GM21381 (cell line): ENCODE data around the gene C14orf132.

ENCODE experiments used
- ATAC-seq: cut with Tn5 transposase; IDR thresholded peaks from one replicate; pipeline ENCODE4 v1.9.1; 2021; ENCODE audit warnings: mild to moderate bottlenecking, moderate library complexity; ENCODE audit not compliant: unreplicated experiment

The C14orf132 gene

DNA sequence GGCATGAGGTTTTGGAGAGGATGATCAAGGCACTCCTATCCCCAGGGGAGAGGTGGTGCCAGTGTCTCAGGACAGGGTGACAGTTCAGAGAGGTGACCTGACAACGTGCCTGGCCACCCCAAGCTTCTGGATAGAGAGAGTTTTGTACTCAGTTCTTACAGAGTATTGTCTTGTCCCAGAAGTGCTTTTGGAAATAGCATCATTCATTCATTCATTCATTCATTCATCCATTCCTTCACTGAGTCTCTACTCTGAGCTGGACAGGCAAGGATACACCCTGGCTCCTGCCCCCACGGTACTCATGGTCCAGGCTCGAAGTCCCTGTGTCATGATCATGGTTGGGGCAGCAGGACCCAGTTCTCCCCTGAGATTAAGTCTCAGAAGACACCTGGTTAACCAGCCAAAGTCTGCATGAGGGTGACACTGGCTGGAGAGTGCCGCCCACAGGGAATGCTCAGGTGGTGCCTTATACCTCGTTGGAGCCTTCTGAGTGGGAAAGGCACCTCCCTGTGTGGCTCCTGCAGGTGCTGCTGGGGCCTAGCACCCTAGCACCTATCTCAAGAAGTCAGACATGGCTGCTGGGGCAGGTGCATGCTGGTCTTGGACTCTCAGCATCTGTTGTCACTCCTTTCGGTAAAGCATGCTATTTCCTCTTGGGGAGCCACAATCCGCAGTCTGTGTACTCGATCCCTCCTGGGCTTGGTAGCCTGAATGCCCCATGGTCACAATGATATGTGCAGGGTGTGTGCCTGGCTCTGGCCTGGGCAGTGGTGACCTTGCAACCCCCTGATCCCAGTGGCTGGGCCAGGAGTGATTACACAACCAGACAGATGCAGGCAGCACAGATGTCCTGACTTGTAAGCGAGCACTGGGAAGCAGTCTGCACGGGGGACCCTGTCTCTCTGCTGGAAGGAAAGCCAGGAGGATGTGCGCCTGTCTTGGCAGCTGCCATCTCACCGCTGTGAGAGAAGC, 57.8 kb downstream of the C14orf132 start:
- no peak for ATAC-seq

DNA sequence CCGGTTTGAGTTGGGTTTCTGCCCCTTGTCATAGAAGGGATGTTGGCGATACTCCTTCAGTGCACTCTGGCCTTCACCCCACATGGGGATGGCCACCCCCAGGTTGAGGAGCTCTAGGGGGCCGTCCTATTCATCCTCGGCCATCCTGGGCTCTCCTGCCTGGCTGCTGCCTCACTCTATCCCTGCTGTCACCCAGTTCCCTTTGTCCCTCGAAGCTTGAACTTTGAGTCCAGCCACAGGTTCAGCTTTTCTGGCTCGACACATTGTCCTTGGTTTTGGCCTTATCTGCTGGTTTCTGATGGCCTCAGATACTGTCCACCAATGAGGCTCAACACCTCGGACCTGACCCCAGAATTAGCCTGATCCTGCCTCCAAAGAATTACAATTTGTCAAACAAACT, 58.6 kb downstream of the C14orf132 start:
- no peak for ATAC-seq

DNA sequence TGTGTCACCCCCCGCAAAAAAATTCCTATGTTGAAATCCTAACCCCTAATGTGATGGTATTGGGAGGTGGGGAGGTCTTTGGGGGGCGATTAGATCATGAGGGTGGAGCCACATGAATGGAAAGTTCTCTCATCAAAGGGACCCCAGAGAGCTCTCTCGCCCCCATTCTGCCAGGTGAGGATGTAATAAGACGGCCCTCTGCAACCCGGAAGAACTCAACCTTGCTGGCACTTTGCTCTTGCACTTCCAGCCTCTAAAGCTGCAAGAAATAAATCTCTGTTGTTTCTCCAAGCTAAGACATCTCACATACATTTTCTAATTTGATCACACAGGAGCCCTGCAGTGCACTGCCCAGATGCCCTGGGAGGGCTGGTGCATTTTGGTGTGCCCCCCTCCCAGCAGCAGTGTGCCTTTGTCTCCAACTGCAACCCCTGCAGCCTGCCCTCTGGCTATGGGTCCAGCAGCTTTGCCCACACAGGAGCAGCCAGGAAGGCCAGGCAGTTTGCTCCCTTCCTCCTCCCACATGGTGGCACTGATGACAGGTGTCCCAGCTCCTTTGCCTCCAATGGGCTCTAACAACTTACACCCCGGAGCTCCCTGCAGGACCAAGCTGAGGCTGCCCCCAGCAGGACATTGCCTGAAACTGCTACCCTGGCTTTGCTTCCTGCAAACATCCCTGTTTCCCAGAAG, 59.3 kb downstream of the C14orf132 start:
- ATAC-seq: no peak

DNA sequence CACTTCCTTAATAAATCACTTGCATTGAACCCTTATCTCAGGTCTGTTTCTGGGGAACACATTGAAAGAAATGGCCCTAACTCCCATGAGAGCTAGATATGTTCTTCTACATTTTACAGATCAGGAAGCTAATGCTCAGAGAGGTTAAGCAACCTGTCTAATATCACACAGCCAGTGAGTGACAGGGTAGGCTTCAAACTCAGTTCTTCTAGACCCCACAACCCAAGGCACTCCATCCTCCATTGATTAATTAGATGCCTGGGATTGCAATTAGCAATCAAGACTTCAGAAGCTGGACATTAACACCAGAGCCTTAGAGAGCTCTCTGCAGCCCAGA, 59.8 kb downstream of the C14orf132 start:
- no peak for ATAC-seq

DNA sequence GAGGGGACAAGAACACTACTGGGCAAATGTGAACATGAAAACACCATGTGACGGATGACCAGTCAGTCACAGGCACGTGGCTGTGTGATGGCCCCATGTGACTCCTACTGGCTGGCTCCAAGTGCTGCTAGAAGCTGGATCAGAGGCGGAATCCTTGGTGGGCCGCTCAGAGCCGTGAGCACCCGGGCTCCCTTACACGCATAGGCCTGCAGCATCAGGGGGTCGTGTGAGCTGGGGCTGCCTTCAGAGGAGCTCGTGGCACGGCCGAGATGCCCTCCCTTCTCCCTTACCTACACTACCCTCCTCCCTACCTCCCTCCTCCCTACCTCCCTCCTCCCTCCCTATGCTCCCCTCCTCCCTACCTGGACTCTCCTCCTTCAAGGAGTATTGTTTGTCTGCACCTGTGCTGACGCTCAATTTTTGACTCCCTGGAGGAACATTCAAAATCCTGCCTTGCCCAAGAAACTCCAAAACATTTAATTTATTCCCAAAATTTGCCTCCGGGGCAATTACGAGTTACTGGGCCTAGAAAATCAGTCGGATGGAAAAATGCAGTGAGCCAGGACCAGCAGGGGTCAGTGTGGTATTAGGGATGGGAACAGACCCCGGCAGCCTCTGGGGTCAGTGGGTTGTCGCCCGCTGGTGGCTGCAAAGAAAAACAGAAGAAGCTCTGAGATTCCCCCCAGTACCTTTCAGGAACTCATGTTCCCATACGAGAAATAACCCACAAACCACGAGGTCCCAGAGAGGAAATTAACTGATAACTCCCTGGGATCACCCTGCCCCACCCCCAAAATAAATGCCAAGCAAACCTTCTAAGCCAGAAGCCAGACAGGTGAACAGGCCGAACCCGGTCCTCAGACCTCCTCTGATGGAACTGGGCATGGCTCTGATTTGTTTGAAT, 61.3 kb downstream of the C14orf132 start:
- no peak for ATAC-seq

DNA sequence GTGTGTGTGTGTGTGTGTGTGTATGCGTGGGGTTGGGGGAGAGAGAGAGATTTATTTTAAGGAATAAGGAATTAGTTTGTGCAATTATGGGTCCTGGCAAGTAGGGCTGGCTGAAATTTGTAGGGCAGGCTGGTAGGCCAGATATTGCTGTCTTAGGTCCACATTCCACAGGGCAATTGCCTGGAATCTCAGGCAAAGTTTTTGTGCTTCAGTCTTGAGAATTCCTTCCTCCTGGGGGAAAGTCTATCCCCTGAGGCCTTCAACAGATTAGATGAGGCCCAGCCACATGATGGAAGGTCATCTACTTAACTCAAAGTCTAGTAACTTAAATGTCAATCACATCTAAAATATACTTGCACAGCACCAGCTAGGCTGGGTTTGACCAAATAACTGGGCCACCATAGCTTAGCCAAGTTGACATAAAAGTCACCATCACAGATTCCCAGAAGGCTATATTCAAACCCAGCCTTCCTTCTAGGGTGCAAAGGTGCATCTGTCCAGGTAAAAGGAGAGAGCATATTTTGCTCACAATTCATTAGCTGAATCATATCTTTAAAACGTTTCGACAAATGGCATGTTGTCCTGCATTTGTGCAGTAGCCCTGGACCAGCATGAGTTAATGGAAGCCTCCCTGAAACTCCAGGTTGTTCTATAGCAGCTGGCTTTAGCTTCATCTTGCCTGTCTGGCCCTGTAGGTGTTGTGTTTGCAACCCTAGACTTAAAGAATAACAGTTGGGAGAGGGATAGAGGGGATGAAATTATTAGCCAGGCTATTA, 63.1 kb downstream of the C14orf132 start:
- ATAC-seq: no peak

DNA sequence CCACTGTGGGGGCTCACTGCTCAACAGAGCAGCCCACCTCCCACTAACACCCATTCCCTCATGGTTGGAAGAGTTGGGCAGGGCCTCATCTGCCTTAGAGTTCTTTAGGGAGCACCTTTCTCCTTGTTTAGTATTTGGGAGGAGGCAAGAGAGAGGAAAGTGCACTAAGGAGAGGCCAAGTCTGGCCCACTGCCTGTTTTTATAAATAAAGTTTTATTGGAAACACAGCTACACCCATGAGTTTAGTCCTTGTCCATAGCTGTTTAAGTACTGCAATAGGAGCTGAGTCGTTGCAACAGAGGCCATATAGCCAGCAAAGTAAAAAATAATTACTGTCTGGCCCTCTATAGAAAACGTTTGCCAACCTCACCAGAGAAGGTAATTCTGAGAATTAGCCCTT, 63.9 kb downstream of the C14orf132 start:
- ATAC-seq: no peak

DNA sequence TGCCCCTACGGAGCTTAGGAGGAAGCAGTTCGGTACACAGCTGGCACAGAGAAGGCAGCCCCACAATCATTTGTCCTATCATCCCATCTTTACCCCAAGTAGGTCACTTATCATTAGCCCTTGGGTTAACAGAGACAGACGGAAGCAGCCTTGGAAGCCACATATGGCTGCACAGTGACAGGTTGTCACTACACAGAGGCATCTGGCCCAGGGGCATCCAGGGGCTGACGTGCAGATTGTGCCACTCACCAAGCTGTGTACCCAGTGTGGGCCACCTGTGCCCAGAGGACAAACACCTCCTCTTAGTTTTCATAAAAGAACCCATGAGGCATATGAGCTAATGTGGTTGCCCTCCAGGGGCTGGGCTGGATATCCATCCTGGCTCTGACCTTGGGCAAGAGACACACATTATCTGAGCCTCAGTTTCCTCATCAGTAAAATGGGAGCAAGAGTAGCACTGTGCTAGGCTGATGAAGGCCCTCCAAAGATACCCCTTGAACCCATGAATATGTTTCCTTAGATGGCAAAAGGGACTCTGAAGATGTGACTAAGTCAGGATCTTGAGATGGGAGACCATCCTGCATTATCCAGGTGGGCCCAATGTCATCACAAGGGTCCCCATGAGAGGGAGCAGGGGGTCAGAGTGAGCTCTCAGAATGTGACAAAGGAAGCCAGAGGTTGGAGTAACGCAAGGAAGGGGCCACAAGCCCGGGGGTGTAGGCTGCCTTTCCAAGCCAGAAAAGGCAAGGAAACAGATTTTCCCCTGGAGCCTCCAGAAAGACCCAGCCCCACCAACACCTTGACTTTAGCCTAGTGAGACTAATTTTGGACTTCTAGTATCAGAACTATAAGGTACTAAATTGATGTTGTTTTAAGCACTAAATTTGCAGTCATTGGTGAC, 64.6 kb downstream of the C14orf132 start:
- no peak for ATAC-seq

DNA sequence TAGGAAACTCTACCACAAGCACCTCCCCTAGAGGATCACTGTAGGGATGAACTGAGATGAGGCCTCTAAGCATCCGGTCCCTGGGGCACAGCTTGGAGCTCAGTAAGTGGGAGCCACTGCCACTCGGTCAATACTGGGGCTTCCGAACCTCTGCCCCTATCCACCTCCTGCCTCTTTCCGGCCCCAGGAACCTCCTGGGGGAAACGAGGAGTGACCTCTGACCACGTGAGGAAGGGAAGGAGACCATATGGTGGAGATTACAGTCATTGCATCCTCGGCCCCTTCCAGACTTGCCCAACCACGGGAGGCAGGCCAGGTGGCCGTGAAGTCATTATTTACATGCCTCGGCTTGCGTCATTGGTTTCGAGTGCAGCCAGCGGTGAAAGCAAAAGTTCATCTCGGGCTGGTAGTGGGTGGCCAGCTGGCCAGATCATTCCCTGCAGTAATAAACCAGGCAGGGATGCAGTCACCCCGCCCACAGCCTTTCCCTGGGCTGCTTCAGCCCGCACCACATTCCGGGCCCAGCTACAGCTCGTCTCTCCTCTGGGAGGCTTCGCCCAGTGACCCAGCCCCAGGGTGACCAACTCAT, 65.4 kb downstream of the C14orf132 start:
- ATAC-seq: no peak

DNA sequence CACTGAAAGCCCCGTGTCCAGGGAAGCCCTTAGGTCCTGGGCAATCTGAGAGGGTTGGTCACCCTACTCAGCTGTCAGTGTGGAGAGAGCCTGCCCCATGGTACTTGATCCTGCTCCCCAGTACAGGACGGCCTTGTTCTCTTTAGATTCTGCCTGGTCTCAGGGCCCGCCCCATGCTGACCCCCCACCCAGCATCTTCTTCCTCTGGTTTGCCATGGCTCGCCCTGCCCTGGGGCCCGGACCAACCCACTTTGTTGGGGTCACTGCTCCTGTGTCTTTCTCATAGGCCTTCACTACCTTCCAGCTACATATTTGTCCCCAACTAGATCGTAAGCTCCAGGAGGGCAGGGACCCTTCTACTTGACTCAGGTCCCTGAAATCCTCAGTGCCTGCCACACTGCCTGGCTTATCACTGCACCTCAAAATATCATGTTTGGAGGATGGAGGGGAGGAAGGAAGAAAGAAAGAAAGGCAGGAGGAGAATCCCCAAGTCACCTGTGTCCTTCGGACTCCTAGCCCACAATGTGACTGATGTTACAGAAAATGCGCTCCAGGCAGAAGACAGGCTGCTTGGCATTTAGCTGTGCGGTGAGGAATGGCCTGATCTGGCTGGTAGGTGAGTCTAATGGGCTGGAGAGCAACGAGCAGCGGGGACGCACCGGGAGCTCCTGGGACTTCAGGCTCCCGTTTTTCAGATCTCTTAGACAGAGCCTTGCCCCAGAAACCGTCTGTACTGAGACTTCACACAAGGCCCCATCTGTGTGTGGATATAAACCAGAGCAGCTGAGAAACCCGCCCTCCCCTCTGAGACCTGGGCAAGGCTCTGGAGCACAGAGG, 66.1 kb downstream of the C14orf132 start:
- no peak for ATAC-seq

DNA sequence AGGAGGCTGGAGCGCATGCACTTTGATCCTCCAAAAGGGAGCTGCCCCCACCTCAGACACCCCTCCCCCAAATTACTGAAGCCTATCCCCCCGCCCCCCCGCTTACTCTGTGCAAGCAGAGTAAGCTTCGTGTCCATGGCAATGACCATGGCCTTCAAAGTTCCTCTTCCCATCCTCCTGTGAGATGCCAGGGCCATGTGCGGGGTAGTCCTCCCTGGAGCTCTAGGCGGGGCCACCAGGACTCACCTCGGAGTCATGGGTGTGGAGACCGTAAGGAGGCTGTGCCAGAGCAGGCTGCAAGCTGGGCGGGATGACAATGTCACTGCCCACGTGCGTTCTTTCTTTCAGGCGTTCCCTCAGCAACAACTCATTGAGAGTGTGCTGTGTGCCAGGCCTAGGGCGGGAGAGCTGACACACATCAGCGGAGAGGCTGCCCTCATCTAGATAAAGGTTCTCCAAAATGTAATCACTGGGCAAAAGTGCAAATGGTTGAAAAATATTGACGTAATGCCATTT, 66.8 kb downstream of the C14orf132 start:
- no peak for ATAC-seq

DNA sequence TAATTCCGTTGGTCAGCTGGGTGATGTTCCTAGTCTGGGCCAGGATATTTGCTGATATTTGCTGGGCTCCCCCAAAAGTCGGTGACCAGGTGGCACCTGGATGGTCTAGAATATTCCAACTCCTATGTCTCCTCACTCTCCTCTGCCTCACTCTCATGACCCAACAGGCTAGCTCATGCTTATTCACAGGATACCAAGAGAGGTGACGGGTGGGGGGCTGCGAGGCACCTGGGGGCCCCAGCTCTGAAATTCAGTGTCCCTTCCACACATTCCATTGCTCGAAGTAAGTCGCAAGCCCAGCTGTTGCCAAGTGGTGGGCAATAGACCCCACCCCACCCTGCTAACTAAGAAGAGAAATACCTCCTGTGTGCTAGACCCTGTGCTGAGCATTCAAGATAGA, 67.7 kb downstream of the C14orf132 start:
- no peak for ATAC-seq

DNA sequence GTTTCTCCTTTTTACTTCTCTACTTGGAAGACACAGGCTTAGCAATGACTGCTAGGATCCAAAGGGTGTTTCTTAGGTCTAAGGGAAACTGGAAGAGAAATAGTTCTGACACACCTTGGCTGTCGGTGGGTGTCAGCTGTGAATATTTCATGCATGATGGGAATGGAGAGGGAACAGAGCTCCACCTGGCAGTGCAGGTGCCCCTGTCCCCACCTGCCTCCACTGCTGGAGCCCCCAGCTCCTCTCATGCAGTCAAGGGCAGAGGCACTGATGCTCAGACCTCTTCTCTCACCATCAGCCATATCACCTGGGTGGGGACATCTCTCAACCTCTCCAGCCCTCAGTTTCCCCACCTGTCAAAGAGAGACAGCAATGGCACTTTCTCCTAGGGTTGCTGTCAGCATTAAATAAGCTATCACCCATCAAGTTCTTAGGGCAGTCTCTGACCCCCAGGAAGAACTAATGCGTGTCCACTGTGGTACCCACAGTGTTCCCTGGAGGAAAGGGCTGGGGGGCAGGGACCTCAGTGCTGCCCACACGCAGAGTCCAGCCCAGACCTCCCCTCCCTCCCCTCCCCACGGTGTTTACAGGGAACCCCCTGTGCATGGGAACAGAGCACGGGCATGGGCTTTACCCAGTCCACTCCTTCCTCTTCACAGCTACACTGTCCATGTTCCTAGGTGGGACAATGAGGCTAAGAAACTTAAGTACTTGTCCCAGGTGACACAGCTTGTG, 69.1 kb downstream of the C14orf132 start:
- no peak for ATAC-seq

DNA sequence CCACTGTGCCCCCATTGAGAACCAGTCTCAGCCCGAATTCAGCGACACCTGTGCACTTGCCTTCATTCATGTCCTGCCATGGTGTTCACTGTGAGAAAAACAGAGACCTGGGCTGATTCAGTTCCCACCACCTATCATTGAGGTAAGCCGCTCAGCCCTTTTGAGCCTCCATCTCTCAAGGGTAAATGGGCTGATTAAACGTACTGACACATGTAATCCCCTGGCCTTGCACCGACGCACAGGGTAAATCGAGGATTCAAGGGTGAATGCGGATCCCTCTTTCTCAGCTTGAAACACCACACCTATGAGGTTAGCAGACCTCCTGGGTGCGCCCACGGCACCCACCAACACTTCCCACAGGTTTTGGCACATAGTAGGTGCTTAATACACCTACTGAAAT, 69.7 kb downstream of the C14orf132 start:
- ATAC-seq: no peak

DNA sequence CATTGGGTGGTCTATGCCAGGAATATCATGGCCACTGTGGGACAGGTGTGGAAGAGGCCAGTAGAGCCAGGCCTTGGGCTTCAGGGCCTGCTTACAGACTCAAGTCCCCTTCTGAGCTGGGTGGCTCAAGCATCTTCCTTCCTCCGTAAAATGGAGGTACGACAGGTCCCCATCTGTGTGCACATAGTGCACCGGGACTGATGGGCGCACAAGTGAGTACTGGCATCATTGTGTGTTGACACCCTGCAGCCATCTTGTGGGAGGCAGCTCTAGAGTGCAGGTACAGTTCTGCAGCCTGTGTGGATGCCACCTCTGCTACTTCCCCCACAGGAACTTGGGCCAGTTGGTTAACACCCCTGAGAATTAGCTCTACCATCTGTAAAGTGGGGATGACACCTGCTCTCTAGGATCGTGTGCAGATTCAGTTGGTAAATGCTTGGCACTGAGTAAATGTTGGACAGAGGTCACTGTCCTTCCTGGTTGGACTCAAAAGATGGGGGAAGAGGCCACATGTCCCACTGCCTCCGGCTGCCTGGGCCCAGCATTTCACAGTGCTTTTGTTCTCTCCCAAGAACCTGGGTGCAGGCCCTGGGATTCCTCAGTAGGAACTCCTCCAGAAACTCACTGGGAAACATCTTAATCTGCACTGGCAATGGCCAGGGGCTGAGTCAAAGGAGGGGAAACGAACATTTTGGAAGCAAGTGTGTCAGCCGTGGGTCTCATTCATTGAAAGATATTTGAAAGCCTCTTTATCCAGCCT, 70.6 kb downstream of the C14orf132 start:
- ATAC-seq: no peak

DNA sequence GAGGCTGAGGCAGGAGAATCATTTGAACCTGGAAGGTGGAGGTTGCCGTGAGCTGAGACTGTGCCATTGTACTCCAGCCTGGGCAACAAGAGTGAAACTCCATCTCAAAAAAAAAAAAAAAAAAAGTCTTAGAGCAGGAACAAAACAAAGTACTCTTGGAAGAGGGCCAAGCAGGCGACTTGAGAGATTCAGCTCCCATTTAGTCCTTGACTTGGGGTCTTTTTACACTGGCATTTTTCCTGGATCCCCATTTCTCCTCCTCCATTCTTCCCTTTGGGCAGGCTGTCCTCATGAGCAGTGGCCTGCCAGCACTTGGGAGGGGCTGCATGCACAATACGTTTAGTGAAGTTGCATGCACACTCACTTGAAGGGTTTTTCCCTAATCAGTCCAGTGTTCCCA, 72.9 kb downstream of the C14orf132 start:
- no peak for ATAC-seq

DNA sequence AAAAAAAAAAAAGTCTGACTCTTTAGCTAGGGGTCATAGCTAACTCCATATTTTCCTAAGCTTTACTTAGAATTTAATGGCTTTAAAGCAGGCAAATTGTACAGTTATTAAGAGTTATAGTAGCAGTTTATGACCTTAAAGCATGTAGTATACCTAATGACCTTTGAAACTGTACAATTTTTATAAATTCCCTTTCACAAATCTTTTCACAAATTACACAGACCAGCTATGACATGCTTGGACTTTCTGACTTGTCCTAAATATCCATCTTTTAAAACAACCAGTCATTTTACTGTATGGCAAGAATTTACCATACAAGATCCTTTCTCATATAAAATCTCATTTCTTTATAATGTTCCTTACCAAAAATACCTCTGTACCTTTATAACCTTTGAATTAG, 74.8 kb downstream of the C14orf132 start:
- no peak for ATAC-seq
